Right lobe of liver (tissue), 6 donors: ENCODE data around the gene KCNMA1. TPM values are rescaled to one million over a fixed set of nuclear protein-coding genes. Genes with fewer than 3 reads are reported as not detected.

ENCODE experiments used
- ATAC-seq, 4 donors: fragments of 200-7000 bp; cut with Tn5 transposase; one replicate each; pipeline ENCODE4 v1.9.1; 2020; ENCODE audit warnings: mild to moderate bottlenecking in 4 of 4, moderate library complexity in 4 of 4
- DNase-seq, 3 donors: peaks; one replicate each; pipeline ENCODE4 v3.0.0-alpha.2; 2020
- H3K27ac ChIP-seq, 3 donors: fragments of 200-600 bp; one replicate each; pipeline ENCODE4 v1.8.0; 2022
- H3K27me3 ChIP-seq, 2 donors: fragments of 200-600 bp; one replicate each; pipeline ENCODE4 v1.8.0; 2022
- H3K36me3 ChIP-seq, 4 donors: fragments of 200-600 bp; sonication (generic) in 1 of 4; one replicate each; pipeline versions ENCODE4 v1.5.1 to v1.8.0; 2017 to 2022; ENCODE audit warnings: control low read depth in 1 of 4
- H3K4me1 ChIP-seq, 4 donors: fragments of 200-600 bp; sonication (generic) in 1 of 4; one replicate each; pipeline versions ENCODE4 v1.5.1 to v1.8.0; 2017 to 2022; ENCODE audit warnings: control low read depth in 1 of 4
- H3K4me3 ChIP-seq, 3 donors: fragments of 200-600 bp; one replicate each; pipeline ENCODE4 v1.8.0; 2022
- H3K9me3 ChIP-seq, 4 donors: fragments of 200-600 bp; sonication (generic) in 1 of 4; one replicate each; pipeline versions ENCODE4 v1.5.1 to v1.8.0; 2017 to 2022; ENCODE audit warnings: control low read depth in 1 of 4
- CTCF ChIP-seq, 4 donors: fragments of 200-600 bp in 3 of 4; fragments of 450-650 bp in 1 of 4; IDR thresholded peaks; one replicate each; pipeline versions ENCODE4 v1.5.1 to v1.8.0; 2016 to 2022; ENCODE audit warnings: antibody characterized with exemption in 4 of 4, mild to moderate bottlenecking in 2 of 4
- POLR2A ChIP-seq: fragments of 450-650 bp; IDR thresholded peaks from one replicate; pipeline ENCODE4 v1.6.1; 2017; ENCODE audit warnings: antibody characterized with exemption, mild to moderate bottlenecking
- WGBS: methylation state at CpG from one replicate; pipeline ENCODE4 v1.1.6; 2018; ENCODE audit warnings: low coverage, low lambda C conversion rate; ENCODE audit not compliant: insufficient coverage; ENCODE audit errors: missing lambda C conversion rate; 5-methylcytosine and 5-hydroxymethylcytosine counted together
- intact Hi-C, 2 donors: fragments of 100-400 bp; cut with DNase I; formaldehyde crosslinking; loops; one replicate each; pipeline versions ENCODE4 v1.11.2 to v1.14.1; 2022
- total RNA-seq, 6 experiments: library from RNA; depleted of rRNA in 2 of 6; stranded (reverse); fragments of >200 nt in 2 of 6; fragmentation: NEBNext Ultra II Directional in 3 of 6; extraction: Animal tissue kit (Norgen Biotek cat#: 25700) in 3 of 6; gene quantifications; one replicate each; pipeline versions ENCODE4 v1.1.0 to v1.2.4, GENCODE V29; 2016 to 2023
- donor health status: DM: no; HTN: yes; CAD: no.
- donor health status: DM: no; HTN: no; CAD: no.
- donor health status: DM: no; HTN: no; CAD: no.
- donor health status: DM: no; HTN: yes; CAD: no.
- donor health status: DM: no; HTN: yes; CAD: no.

KCNMA1 gene
- total RNA-seq, 6 experiments from 2014 or later = 5.7 to 48.0 (median 15.1) TPM

- no peak overlapping the region for H3K27ac ChIP-seq
- no peaks in the 10 kb centered on the region for H3K36me3 ChIP-seq
- no peaks in the 10 kb centered on the region for H3K27me3 ChIP-seq
- TF ChIP-seq CTCF (IDR thresholded peaks at IDR 0.05) = no peak
- TF ChIP-seq POLR2A = no peak
- DNase-seq (no peak), ATAC-seq (no peak)
- intact Hi-C loops = no loop called here
- H3K4me1 ChIP-seq = no peaks in the 10 kb centered on the region
- H3K9me3 ChIP-seq = no peaks in the 10 kb centered on the region
- H3K4me3 ChIP-seq = no peak overlapping the region
- 53% methylated on average over 6 of the region's 6 CpGs for WGBS
Measured at GRCh38 chr10:77442699-77443189, 194.9 kb downstream of the KCNMA1 start.

GRCh38 chr10:77441353-77442166 lies 196.0 kb downstream of the KCNMA1 start:
- no peaks in the 10 kb centered on the region for H3K9me3 ChIP-seq
- H3K4me3 ChIP-seq = no peak overlapping the region
- no peaks in the 10 kb centered on the region for H3K36me3 ChIP-seq
- no peak overlapping the region for H3K27ac ChIP-seq
- WGBS = 78% methylated on average over 4 of the region's 8 CpGs
- DNase-seq (no peak), ATAC-seq (no peak)
- H3K27me3 ChIP-seq = no peaks in the 10 kb centered on the region
- H3K4me1 ChIP-seq = no peaks in the 10 kb centered on the region
- no peak for TF ChIP-seq CTCF (IDR thresholded peaks at IDR 0.05)
- TF ChIP-seq POLR2A = no peak
- intact Hi-C loops = no loop called here

- no peak for TF ChIP-seq CTCF (IDR thresholded peaks at IDR 0.05)
- no peak for TF ChIP-seq POLR2A
- ATAC-seq = no peak
- 91% methylated on average over 2 of the region's 3 CpGs for WGBS
- H3K9me3 ChIP-seq = no peaks in the 10 kb centered on the region
- H3K27ac ChIP-seq = no peak overlapping the region
- H3K4me1 ChIP-seq = peaks cover 0 to 2% (median 0%) of the 10 kb centered on the region in 4 donors
- intact Hi-C loops = no loop called here
- no peak for DNase-seq
- H3K36me3 ChIP-seq = no peaks in the 10 kb centered on the region
- no peaks in the 10 kb centered on the region for H3K27me3 ChIP-seq
- no peak overlapping the region for H3K4me3 ChIP-seq
Measured at GRCh38 chr10:77436257-77436975, 201.2 kb downstream of the KCNMA1 start.

GRCh38 chr10:77433546-77433945 lies 204.1 kb downstream of the KCNMA1 start:
- no peaks in the 10 kb centered on the region for H3K36me3 ChIP-seq

More at GRCh38 chr10:77433546-77433945, 204.1 kb downstream of the KCNMA1 start:
- ATAC-seq = no peak
- WGBS = 91% methylated on average over 7 of the region's 7 CpGs
- Histone ChIP-seq H3K4me3 (no peak overlapping the region), H3K4me1 (peaks cover 0 to 9% (median 0%) of the 10 kb centered on the region in 4 donors), H3K27me3 (no peaks in the 10 kb centered on the region), H3K9me3 (no peaks in the 10 kb centered on the region), H3K27ac (no peak overlapping the region)
- TF ChIP-seq POLR2A (no peak), CTCF (IDR thresholded peaks at IDR 0.05) (no peak)
- intact Hi-C loops = no loop called here
- no peak for DNase-seq
